ENCODE results near the gene ARID1B. TPM values are rescaled to one million over a fixed set of nuclear protein-coding genes. Genes with fewer than 3 reads are reported as not detected.

The ARID1B gene
- total and polyA plus RNA-seq, 10 of the 15 experiments (the other 5 are each of a cell fraction or from before 2014, with no cell fraction given): 24.7 to 133 (median 54.6) TPM

- FAIRE-seq (no peak), ATAC-seq (no peak), DNase-seq (ENCODE audit: low read depth, low spot score) (no peak)
- Histone ChIP-seq H3K79me2 (ENCODE audit: control insufficient read depth, insufficient read depth, low read length) (peaks cover 71% of the 10 kb centered on the region), H3K4me3 (no peak overlapping the region), H3K4me2 (ENCODE audit: control insufficient read depth, insufficient read depth) (no peak overlapping the region), H3K9ac (ENCODE audit: control insufficient read depth, insufficient read depth, low read length) (no peak overlapping the region), H4K20me1 (ENCODE audit: control insufficient read depth, insufficient read depth) (no peaks in the 10 kb centered on the region), H3K36me3 (ENCODE audit: control insufficient read depth in 2 of 2, insufficient read depth in 2 of 2, low read length in 1 of 2) (0 out of 4 replicates have a peak, but pooled peaks cover 0 to 5% of the 10 kb centered on the region in 2 experiments), H3K9me3 (replicated peaks; ENCODE audit: control insufficient read depth, insufficient read depth, low read length) (peaks cover 5% of the 10 kb centered on the region), H3K4me1 (ENCODE audit: control insufficient read depth, insufficient read depth, low read length) (peaks cover 16% of the 10 kb centered on the region), H2AFZ (ENCODE audit: control insufficient read depth, low read depth, low read length) (no peak overlapping the region), H3K27ac (ENCODE audit: control insufficient read depth, insufficient read depth) (no peak overlapping the region), H3K27me3 (replicated peaks in 1 of 2; ENCODE audit: control insufficient read depth in 2 of 2, insufficient read depth in 2 of 2, low read length in 1 of 2) (no peaks in the 10 kb centered on the region)
- TF ChIP-seq E2F8 (IDR thresholded peaks at IDR 0.05; ENCODE audit: low read depth, partially characterized antibody) (no peak), RFX5 (IDR thresholded peaks at IDR 0.05; ENCODE audit: low read depth, low read length) (no peak), MYB (IDR thresholded peaks at IDR 0.05; ENCODE audit: borderline replicate concordance, low read depth, low read length) (no peak), RAD21 (IDR thresholded peaks at IDR 0.05; ENCODE audit: insufficient read depth, low read depth, low read length) (no peak), NRF1 (conservative IDR thresholded peaks at IDR 0.05; ENCODE audit: low read depth, low read length) (no peak), YBX1 (IDR thresholded peaks at IDR 0.05) (no peak), HCFC1 (IDR thresholded peaks at IDR 0.05; ENCODE audit: low read length) (no peak), RBBP5 (conservative IDR thresholded peaks at IDR 0.05) (no peak), FOXK2 (IDR thresholded peaks at IDR 0.05) (no peak), NFYA (IDR thresholded peaks at IDR 0.05; ENCODE audit: borderline replicate concordance, low read depth, low read length) (no peak), POLR2A (IDR thresholded peaks at IDR 0.05; ENCODE audit: low read depth, low read length) (no peak)
- TF ChIP-seq, protein P1, sequence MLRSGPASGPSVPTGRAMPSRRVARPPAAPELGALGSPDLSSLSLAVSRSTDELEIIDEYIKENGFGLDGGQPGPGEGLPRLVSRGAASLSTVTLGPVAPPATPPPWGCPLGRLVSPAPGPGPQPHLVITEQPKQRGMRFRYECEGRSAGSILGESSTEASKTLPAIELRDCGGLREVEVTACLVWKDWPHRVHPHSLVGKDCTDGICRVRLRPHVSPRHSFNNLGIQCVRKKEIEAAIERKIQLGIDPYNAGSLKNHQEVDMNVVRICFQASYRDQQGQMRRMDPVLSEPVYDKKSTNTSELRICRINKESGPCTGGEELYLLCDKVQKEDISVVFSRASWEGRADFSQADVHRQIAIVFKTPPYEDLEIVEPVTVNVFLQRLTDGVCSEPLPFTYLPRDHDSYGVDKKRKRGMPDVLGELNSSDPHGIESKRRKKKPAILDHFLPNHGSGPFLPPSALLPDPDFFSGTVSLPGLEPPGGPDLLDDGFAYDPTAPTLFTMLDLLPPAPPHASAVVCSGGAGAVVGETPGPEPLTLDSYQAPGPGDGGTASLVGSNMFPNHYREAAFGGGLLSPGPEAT (IDR thresholded peaks at IDR 0.05; ENCODE audit: low read depth): no peak
- whole genome bisulfite sequencing (ENCODE audit: insufficient coverage, insufficient replicate concordance, low lambda C conversion rate, missing lambda C conversion rate): 77% methylated on average over 2 of the region's 2 CpGs
- BruUV-seq (replicated peaks): no TSS peak
- intact Hi-C loops (cut with micrococcal nuclease; ENCODE audit: unreplicated experiment): loop anchor here (5.0 to 10.0 kb wide), 3 partner anchors 97 to 329 kb away; no protein-coding TSS in a partner anchor
- ChIA-PET RAD21 (ENCODE audit: unreplicated experiment) (interaction anchor here (0.6 kb wide), 1 partner anchor 188 kb away, joined by 3 read pairs; no protein-coding TSS in a partner anchor), POLR2A (no interaction called here), CTCF (interaction anchor here (0.7 to 1.0 kb wide), 2 partner anchors 17 to 244 kb away, joined by 3 read pairs; no protein-coding TSS in a partner anchor), SMC1A (ENCODE audit: uncharacterized antibody, unreplicated experiment) (interaction anchor here (1.1 to 1.5 kb wide), 3 partner anchors 10 to 22 kb away, joined by 3 to 4 read pairs (median 4); no protein-coding TSS in a partner anchor)
- in situ Hi-C loops (cut with MboI): no loop called here
These were observed 246.8 kb downstream of the ARID1B start for GRCh38 chr6:157023958-157024357.

Measured in GM12878 (cell line).